Endothelial cell of umbilical vein (primary cell): ENCODE data around the gene ARHGAP15.

Source experiments
- EZH2 ChIP-seq: IDR thresholded peaks from 2 replicates; pipeline ENCODE4 v1.6.1; 2012; ENCODE audit warnings: borderline replicate concordance, low read depth, mild to moderate bottlenecking, moderate library complexity, low read length, inconsistent platforms; ENCODE audit not compliant: severe bottlenecking
- FOS ChIP-seq: IDR thresholded peaks from 2 replicates; pipeline ENCODE4 v1.6.1; 2011; ENCODE audit warnings: mild to moderate bottlenecking, low read length, moderate library complexity, borderline replicate concordance; ENCODE audit not compliant: insufficient read depth
- GATA2 ChIP-seq: IDR thresholded peaks from 2 replicates; pipeline ENCODE4 v1.7.0; 2011; ENCODE audit warnings: low read depth, mild to moderate bottlenecking, moderate library complexity, mixed read lengths, low read length; ENCODE audit not compliant: insufficient read length, insufficient read depth
- POLR2A ChIP-seq: IDR thresholded peaks from 2 replicates; pipeline ENCODE4 v1.6.1; 2012; ENCODE audit warnings: low read depth, mild to moderate bottlenecking, control low read depth, low read length
- POLR2AphosphoS5 ChIP-seq: IDR thresholded peaks from 2 replicates; pipeline ENCODE4 v1.6.1; 2012; ENCODE audit warnings: low read depth, mild to moderate bottlenecking, control low read depth, low read length, moderate library complexity; ENCODE audit not compliant: insufficient read depth
- TF ChIP-seq, protein P1 (sequence below), 2 donors: IDR thresholded peaks; 1 replicate in 1 of 2; 2 replicates in 1 of 2; pipeline ENCODE4 v1.5.1; 2011; ENCODE audit warnings: low read length in 2 of 2, mild to moderate bottlenecking in 2 of 2, moderate library complexity in 2 of 2, control low read depth in 1 of 2, inconsistent platforms in 1 of 2, low read depth in 1 of 2; ENCODE audit not compliant: insufficient read depth in 1 of 2; ENCODE audit errors: extremely low read depth in 1 of 2

DNA sequence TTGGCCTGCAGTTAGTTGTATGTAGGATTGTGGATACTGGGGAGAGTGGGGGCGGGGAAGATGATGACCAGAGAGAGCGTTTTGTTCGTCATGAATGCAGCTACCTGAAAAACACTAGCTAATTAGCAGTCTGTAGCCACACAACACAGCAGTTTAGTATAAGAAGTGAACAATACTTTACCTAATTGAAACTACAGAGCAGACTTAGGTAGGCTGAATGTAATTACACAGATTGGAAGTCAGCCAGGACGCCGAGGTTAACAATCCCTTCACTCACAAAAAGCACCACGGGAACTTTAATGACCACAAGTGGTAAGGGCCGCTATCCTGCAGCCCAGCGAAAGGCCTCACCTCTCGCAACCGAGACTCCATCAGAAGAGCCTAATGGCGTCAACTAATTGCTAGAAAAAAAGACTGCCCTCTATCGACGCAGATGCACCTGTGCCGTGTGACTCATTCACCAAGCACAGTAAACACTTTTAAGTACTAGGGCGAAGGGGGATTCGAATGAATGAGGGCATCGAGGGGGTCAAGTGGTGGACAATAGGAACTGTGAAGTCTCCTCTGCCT, 591.0 kb downstream of the ARHGAP15 start:
- no peak for TF ChIP-seq FOS
- TF ChIP-seq EZH2 = no peak
- no peak for TF ChIP-seq GATA2
- TF ChIP-seq, protein P1, sequence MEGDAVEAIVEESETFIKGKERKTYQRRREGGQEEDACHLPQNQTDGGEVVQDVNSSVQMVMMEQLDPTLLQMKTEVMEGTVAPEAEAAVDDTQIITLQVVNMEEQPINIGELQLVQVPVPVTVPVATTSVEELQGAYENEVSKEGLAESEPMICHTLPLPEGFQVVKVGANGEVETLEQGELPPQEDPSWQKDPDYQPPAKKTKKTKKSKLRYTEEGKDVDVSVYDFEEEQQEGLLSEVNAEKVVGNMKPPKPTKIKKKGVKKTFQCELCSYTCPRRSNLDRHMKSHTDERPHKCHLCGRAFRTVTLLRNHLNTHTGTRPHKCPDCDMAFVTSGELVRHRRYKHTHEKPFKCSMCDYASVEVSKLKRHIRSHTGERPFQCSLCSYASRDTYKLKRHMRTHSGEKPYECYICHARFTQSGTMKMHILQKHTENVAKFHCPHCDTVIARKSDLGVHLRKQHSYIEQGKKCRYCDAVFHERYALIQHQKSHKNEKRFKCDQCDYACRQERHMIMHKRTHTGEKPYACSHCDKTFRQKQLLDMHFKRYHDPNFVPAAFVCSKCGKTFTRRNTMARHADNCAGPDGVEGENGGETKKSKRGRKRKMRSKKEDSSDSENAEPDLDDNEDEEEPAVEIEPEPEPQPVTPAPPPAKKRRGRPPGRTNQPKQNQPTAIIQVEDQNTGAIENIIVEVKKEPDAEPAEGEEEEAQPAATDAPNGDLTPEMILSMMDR (IDR thresholded peaks at IDR 0.05; ENCODE audit: extremely low read depth in 1 of 2, insufficient read depth in 1 of 2, low read depth in 1 of 2, low read length in 2 of 2) = no peak
- TF ChIP-seq POLR2AphosphoS5 = no peak
- TF ChIP-seq POLR2A = no peak
